Measurements from ENCODE around the gene CCRL2.

- TF ChIP-seq CTCF (IDR thresholded peaks at IDR 0.05; ENCODE audit: low read length): no peak
- TF ChIP-seq EZH2 (optimal IDR thresholded peaks at IDR 0.05; ENCODE audit: low read depth, low read length): no peak
- TF ChIP-seq EZH2phosphoT487 (IDR thresholded peaks at IDR 0.05; ENCODE audit: low read length): no peak
These were observed 47.1 kb downstream of the CCRL2 start for GRCh38 chr3:46454209-46454595.
